OCI-M2 (cell line): ENCODE results near the gene CENPC.

Experiments
- DNase-seq: peaks from one replicate; lab custom pipeline; 2025; ENCODE audit not compliant: unreplicated experiment; lab: John Stamatoyannopoulos, UW

The CENPC gene, protein sequence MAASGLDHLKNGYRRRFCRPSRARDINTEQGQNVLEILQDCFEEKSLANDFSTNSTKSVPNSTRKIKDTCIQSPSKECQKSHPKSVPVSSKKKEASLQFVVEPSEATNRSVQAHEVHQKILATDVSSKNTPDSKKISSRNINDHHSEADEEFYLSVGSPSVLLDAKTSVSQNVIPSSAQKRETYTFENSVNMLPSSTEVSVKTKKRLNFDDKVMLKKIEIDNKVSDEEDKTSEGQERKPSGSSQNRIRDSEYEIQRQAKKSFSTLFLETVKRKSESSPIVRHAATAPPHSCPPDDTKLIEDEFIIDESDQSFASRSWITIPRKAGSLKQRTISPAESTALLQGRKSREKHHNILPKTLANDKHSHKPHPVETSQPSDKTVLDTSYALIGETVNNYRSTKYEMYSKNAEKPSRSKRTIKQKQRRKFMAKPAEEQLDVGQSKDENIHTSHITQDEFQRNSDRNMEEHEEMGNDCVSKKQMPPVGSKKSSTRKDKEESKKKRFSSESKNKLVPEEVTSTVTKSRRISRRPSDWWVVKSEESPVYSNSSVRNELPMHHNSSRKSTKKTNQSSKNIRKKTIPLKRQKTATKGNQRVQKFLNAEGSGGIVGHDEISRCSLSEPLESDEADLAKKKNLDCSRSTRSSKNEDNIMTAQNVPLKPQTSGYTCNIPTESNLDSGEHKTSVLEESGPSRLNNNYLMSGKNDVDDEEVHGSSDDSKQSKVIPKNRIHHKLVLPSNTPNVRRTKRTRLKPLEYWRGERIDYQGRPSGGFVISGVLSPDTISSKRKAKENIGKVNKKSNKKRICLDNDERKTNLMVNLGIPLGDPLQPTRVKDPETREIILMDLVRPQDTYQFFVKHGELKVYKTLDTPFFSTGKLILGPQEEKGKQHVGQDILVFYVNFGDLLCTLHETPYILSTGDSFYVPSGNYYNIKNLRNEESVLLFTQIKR

DNA sequence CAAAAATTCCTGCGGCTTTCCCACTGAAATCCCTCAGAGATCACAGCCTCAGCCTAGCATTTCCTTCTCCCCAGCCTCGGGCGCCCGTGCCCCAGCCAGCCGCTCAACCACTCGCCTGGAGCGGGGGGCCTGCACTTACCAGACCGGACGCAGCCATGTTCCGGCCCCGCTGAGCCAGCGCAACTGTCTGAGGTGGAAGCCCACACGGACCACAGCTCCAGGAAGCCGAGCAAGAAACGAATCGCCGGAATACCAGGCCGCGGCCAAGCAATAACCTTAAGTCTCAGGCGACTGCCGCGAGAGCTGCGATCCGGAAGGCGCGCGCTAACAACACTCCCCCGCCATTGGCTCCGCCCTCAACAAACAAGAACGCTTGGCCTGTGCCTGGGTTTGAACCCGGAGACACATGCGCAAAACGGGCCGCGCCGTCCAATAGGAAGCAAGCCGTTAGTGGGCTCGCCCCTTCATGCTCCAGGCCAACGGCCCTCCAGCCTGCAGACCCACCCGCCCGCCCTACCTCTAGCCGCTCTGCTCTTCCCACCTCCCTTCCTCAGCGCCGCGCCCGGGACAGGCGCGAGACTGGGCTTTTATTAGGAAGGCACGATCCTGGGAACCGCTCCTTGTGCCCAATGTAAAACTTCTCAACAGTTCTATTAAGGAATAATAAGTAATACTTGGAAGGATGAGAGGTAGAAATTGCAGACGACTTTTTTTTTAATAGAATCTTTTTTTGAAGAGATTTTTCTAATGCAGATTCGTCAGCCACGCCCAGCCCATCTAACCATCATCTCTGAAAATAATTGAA is at the start of gene CENPC:
Gene CENPC, minus strand, starts transcription at position 305 of the 805 bp plus-strand sequence. Its CDS starts 148 bp downstream, at position 157.
- DNase-seq = peak; percentile 48

DNA sequence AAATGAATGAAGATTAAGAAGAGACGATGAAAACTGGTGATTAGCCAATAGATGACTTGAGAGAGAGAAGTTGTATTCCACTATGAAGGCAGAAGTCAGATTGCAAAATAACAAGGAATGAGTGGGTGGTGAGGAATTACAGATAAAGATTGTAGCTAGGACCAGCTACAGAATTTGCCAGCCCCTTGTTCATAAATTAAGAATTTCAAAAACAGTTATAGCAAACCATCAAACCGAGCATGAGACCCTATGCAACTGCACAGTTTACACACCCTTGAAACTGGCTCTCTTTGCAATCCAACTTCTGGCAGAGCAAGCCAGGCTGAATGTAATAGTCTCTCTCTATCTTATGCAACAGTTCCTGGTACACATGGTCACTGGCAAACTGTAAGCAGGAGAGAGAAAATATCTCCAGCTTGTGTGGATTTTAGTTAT is 48.5 kb upstream of the CENPC start:
- no peak for DNase-seq

DNA sequence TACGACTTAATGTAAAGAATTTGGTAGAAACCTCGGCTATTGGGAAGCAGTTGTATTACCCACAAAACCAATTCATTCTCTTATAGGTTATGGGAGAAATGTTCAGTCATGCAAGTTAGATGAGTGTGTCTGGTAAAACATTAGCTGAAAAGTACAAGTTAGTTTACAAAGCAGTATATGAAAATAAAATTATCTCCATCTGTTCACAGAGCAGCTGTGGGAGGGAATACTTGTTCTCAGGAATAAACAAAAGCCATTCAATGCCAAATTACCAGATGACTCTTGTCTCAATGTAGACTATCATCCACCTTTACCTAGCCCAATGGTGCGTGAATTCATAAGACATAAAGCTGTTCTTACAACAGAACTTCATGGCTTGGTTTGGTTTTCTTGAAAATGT is 41.9 kb upstream of the CENPC start:
- no peak for DNase-seq

DNA sequence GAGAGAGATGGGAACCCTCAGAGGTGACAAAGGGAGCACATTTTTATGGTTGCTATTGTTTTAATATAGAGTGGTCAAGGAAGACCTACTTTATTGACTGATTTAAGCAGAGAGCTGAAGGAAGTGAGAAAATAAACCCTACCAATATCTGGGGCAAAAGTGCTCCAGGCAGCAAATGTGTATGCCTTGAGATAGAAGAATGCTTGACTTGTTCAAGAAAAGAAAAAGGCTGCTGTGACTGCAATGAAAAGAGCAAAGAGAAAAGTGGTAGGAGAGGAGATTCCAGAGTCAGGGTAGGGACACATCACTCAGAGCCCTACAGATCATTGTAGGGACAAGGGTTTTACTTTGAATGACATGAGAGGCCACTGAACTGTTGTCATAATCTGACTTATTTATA is 39.2 kb upstream of the CENPC start:
- no peak for DNase-seq

DNA sequence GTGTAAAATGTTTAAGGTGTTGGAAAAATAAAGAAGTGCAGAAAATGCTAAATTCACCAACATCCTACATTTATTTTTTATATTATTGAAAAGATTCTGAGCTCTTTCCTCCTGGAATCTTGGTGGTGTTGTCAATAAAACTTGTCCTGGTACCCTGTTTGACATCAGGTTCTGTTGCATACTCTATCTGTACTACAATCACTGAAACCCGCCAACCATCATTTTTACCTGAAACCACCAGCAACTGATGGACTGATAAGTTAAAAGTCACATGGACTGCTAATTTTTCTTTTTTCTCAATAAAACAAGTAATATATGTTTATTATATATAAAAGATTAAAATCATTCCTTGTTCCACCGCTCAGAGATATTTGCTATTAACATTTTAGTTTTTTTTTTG is 36.6 kb upstream of the CENPC start:
- no peak for DNase-seq

DNA sequence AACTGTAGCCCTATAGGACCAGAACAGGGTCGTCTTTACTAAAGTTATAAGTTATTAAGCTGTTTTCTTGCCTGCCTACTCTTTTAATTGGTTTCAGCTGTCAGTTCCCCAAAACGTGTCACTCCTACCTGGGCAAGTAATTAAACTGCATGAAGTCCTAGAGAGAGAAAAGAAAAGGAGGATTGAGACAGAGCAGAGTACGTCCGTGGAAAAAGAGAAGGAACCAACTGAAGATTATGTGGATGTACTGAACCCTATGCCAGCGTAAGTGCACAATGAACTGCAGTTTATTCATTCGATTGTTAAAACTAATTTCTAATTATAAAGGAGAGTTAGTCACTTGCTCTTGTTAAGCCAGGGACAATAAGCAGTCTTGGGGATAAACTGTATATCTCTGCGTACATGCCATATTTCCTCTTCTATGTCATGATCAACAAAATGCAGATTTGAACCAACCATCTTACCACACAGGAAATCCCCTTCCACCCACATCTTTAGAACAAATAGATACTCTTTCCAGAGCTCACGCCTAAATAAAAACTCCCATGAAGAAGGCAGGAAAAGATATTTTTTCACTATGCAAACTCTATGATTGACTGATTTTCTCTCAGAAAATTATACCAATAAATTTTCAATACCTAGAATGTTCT is 36.0 kb upstream of the CENPC start:
- DNase-seq = no peak

DNA sequence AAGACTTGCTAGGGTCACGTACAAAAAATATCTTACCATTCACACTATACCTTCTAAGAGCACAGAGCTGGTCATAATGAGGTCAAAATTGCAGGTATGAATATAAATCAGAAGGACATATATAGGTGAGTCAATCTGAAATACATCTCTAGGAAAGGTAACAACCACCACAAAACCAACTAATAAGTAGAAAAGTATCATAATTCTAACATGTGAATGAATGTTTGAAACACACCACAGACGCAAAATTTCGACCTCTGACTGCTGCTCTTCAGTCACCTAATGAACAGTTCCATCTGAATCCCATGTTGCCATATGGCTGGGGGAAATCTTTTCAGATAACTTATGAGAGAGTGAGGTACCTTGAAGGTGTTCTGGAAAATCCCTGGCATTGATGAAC is 35.3 kb upstream of the CENPC start:
- no peak for DNase-seq

DNA sequence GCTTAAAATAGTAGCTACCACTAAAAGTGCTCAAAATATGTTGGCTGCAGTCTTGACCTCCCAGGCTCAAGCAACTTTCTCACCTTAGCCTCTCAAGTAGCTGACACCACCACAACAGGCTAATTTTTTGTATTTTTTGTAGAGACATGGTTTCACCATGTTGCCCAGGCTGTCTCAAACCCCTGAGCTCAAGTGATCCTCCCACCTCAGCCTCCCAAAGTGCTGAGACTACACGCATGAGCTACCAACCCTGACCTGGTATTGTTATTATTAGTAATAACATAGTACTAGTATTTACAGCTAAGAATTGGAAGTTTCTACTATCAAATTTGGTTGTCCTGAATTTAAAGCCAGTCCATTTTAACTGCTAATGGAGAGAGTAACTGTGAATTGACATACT is 31.2 kb upstream of the CENPC start:
- no peak for DNase-seq

DNA sequence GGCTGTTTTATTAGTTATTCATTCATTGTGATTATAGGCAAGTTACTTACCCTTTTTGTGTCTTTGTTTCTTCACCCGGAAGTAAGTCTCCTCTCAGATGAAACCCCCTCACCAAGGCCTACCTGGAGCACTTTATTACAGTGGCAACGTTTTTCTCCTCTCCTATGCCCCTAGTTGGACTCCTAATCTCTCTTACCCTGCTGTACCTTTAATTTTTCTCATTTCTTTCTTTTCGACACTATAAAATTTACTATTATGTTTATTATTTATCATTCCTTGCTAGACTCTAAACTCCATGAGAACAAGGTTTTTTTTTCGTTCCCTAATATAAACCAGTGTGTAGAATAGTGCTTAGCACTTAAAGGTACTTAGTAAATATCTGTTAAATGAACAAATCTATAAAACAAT is 30.8 kb upstream of the CENPC start:
- DNase-seq = no peak

DNA sequence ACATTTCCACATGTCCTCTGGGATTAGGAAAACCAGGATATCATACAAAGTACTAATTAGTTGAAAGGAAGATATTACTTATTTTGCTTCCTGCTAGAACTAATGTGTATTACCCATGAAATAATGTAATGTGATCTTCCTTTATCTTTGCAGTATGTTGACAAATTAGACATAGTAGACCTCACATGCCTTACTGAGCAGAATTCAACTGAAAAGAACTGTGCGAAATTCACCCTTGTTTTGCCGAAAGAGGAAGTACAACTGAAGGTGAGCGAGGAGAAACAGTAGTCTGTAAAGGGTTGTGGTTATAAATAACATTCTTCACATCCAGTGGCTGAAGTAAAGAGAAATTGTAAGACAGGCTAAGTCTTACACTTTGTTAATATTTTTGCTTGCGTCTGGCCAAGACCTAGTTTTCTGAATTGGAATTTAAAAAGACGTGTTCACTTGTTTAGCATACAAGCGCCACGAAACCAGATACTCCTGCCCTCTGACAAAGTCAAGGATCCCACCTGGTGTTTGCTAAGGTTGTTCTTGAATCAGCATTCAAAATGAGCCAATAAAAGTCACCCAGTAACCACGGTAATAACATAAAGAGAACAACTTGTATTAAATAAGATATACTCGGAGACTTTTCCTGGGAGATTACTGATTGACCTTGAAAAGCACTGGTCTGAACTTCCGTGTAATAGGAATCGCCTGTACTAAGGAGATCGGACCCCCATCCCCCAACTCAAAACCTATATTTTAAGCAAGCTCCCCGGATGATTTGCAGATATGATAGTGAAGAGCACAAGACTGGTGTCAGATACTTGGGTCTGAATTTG is 30.1 kb upstream of the CENPC start:
- DNase-seq = no peak

DNA sequence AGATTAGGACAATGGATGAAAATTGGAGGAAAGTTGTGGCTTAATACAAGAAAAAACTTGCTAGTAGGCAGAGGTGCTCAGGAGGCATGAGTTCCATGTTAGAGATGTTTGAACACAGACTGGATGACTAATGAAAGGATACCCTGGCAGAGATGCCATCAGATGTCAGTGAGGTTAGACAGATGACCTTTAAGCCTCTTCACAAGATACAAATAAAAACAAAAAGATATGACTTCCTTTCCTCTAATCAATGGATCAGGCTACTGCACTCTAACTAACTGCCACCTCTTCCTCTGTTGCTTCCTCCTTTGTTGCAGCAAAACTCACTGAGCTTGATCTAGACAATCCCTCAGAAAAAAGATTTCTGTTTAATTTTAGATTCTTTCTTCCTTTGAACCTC is 27.9 kb upstream of the CENPC start:
- no peak for DNase-seq

DNA sequence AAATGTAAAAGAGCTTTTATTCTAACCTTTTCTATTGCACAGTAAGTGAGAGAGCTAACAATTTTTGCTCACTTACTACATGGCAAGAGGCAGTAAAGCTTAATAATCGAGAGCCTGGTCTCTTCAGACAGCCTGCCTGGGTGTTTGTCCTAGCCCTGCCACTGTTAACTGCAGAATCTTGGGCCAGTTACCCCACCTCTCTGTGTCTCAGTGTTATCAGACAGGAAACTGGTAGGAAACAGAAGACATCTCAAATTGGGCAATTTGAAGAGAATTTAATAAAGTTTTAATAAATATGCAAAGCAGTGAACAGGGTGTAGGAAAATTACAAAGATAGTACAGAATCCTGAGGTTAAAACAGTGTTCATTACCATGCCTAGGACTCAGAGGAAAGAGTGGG is 26.7 kb upstream of the CENPC start:
- DNase-seq = no peak

DNA sequence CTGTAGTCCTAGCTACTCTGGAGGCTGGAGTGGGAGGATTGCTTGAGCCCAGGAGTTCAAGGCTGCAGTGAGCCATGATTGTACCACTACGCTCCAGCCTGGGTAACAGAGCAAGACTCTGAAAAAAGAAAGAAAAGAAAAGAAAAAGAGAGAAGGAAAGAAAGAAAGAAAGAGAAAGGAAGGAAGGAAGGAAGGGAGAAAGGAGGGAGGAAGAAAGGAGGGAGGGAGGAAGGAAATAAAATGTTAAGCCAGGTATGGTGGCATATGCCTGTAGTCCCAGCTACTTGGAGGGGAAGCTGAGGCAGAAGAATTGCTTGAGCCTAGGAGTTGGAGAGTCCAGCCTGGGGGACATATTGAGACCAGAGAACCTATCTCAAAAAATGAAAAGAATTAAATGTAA is 25.2 kb upstream of the CENPC start:
- DNase-seq = no peak

DNA sequence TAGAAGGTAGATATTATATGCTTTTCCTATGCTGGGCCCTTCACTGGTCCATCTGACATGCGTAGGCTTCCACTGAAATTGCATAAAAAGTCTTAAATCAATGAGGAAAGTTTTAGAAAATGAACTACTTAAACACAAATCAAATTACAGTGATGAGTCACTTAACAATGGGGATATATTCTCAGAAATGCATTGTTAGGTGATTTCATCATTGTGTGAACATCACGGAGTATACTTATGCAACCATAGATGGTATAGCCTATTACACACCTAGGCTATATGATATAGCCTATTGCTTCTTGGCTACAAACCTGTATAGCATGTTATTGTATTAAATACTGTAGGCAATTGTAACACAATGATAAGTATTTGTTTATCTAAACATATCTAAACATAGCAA is 23.5 kb upstream of the CENPC start:
- DNase-seq = no peak

DNA sequence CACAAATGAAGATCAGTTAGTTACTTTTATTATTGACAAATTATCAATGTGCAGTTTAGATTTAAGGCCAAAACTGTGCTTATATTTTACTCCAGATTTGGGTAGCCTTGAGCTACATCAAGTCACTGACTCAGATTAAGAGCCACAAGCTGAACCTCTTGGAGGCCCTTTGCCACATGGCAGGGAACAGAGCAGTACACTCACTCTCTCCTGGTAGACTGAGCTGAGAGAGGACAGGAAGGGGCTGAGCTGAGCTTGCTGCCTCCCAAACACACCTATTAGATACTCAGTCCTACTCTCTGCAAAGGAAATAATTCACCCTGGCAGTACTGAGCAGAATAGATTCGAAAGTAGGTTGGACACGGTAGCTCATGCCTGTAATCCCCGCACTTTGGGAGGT is 21.0 kb upstream of the CENPC start:
- no peak for DNase-seq

DNA sequence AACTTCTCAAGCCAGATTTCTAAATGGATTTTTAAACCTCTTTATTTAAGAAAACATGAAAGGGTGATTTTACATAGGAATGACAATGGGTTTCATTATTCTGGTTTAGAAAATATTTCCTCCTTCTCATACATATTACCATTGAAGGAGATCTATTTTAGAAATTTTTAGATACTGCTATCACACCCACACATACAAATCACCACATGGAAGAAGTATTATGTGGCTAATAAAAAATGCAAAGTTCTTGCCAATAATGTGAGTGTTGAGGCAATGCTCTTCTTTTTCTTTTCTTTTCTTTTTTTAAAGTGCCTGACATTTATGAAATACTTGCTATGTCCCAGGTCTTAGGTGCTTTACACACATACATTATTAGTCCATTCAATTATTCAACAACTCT is 20.0 kb upstream of the CENPC start:
- no peak for DNase-seq

DNA sequence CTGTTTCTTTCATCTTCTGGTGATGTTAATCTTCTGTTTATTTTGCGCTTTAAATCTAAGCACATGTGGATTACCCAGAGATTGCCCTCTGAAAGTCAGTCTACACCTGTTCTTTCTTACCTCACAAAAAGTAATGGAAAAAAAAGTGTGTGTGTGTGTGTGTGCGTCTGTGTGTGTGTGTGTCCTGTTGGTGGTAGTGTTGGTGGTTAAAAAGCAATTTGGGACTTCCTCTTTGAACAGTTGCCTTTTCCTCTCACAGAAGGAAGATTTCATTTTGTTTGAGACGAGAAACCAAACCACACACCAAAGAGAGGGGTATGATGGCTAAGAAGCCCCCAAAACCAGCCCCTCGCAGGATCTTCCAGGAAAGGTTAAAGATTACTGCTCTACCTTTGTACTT is 13.2 kb upstream of the CENPC start, which contains the start of gene STAP1:
Gene STAP1, plus strand, starts transcription at position 235 of the 400 bp plus-strand sequence. Its CDS starts 83 bp downstream, at position 318.
- DNase-seq = no peak

DNA sequence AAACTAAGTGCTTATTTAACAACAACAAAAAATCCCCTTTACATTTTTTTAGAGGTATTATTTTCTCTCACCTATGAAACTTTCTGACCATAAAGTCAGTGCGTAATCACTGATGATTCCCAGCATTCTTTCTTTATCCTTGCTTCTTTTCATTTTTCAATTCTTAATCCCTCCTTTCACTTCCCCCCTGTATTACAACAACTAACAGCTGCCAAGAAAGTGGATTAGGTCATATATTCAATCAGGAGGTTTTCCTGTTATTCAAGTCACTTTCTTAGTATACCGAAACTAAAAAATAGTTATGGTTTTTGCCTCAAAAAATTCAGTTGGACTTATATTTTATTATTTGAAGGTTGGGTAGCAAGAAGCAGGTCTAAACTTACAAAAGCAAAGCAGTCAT is 11.1 kb upstream of the CENPC start:
- no peak for DNase-seq

DNA sequence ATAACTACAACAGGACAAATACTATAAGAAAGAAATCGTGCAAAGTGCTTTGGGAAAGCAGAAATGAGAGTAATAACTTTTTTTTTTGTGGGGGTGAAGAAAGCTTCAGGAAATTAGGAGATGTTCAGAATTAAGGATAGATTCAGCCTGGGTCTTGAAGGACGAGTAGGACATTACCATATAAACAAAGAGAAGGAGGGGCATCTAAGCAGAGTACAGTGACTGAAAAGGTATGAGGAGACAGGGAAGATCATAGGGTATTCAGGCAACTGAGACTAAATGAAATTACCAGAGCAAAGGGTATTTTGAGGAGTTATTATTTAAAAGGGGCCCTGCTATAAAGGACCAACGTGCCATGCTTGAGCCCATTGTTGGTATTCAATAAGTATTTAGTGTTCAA is 10.1 kb upstream of the CENPC start:
- no peak for DNase-seq

DNA sequence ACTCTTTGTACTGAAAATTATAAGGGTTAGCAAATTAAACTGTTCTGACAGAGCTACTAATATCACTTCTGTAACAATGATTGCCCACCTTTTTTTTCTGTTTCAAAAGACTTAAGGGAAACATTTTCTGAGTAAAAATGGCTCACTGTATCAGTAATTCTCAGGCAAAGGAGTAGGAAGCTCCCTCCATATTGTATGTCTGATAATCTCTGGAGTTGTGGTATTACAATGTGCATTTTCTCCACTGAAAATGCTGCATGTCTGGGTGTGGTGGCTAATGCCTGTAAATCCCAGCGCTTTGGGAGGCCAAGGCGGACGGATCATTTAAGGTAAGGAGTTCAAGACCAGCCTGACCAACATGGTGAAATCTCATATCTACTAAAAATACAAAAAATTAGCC is 8.8 kb upstream of the CENPC start:
- DNase-seq = no peak
